Inferior parietal cortex (tissue), 1 donor: ENCODE results near the gene PSD2.

Source experiments
- DNase-seq: peaks from one replicate; pipeline ENCODE4 v3.0.0-alpha.2; 2016; ENCODE audit errors: extremely low spot score

The PSD2 gene

DNA sequence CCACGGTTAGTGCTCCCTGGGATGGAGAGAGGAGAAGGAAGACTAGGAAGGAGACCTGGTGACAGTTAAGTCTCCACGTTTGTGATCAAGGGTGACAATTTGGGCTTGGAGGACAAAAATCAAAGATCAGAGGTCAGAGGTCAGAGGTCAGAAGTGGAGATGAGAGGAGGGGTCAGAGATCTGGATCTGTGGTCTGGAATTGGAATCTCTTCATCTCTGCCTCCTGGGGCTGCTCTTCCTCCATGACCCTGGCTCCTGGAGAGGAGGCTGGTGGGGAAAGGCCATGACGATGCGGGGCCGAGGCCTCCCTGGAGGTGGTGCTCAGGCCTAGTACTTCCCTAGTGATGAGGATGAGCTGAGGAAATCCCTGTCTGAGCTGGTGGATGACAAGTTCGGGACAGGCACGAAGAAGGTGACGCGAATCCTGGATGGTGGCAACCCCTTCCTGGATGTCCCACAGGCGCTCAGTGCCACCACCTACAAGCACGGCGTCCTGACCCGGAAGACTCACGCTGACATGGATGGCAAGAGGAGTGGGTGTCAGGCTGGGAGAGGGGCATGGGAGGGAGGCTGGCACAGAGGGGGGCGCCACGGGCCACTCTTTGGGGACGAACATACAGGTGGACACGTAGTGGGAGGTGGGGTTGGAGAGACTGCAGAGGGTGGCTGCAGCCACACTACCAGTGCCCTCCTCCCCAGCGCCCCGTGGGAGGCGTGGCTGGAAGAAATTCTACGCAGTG lies 41.0 kb downstream of the PSD2 start:
- no peak for DNase-seq

DNA sequence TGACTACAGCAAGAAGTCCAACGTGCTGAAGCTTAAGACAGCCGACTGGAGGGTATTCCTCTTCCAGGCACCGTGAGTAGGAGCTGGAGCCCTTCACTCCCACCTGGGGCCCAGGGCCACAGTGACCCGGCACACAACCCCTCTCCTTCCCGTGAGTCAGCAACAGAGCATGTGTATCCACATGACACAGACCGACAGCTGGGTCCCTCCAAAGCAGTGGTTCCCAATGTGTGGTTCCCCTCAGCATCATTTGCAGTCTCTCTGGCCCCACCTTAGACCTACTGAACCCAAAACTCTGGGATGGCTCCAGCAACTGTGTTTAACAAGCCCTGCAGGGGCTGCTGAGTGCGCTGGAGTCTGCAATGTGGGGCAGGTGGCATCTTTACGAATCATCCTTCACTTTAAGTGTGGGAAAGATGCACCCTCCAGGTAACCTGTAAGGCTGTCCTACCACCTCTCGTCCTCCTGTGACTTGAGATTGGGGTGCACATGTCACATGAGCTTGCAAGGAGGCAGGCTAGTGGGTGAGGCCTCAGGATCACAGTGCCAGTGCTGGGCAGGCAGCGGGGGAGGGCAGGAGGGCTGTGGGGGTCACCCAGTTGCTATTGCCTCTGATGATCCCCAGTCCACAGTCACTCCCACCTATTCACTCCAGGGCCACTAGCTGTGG lies 42.2 kb downstream of the PSD2 start:
- no peak for DNase-seq

DNA sequence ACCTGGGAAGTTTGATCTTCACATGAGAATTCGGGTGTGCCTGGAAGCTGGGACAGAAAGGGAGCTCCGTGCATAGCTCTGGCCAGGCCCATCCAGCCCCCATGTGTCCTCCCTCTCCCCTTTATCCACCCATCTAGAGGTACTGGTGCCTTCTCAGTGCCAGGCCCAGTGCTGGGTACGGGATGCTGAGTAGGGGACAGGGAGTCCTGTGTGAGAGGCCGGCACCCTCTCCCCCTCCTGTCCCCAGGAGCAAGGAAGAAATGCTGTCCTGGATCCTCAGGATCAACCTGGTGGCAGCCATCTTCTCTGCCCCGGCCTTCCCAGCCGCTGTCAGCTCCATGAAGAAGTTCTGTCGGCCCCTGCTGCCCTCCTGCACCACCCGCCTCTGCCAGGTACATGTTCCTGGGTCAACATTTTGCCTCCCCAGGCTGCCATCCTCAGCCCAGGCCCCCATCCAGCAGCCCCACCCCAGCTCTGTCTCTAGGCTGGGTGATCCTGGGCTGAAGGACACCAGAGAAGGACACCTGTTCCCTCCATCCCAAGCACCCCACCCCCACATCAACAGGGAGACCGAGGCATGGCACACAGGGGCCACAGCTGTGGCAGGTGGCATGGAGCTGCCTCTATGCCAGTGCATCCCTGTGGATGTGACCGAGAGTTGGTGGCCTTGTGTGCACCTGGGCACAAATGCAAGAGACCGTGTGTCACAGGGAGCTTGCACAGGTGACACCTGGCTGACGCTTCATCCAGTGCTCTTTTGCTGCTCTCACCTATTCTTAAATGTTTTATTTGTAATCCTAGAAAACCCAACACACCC lies 43.0 kb downstream of the PSD2 start:
- DNase-seq: no peak

DNA sequence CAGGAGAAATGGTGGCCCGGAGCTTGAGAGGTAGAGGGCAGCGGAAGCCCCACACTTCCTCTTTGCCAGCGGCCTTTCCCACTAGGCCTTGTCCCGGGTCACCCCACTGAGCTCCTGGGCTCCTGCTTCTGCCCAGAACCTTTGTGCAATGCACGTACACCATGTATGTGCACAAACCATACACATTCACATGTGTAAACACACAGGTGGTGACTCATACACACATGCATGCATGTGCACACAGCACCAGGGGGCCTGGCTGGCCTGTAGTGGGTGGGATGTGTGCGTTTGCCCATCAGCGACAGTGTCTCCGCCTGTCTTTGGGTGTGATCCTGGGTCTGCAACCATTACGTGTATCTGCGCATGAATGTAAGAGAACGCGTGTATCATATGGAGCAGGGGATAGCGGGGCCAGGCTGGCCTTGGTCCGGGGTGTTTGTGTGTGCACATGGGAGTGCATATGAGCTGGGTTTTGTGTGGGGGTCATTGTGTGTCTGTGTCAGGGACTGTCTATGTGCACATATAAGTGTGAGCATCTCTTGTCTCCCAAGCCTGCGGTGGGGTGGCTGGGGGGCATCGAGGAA lies 43.7 kb downstream of the PSD2 start:
- no peak for DNase-seq

DNA sequence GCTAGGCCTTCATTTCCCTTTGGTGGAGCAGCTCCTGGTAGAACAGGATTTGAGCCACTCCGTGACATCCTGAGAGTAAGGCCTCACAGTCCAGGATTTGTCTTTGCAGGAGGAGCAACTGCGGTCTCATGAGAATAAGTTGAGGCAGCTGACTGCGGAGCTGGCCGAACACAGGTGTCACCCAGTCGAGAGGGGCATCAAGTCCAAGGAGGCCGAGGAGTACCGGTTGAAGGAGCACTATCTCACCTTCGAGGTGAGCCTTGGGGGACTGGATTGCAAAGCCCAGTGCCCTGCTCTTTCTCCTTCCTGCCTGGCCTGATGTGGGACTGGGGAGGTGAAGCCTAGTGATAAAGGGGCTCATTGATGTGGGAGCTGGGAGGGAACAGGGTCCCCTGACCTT lies 44.3 kb downstream of the PSD2 start:
- DNase-seq: no peak

DNA sequence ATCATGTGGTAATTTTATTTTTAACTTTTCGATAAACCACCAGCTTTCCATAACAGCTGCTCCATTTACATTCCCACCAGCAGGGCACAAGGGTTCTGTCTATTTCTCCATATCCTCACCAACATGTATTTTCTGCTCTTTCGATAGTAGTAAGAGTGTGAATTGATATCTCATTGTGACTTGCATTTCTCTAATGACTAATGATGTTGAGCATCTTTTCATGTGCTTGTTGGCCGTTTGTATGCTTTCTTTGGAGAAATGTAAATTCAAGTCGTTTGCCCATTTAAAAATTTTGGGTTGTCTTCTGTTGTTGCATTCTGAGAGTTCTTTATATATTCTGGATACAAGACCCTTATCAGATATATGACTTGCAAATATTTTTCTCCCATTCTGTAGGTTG lies 45.9 kb downstream of the PSD2 start:
- no peak for DNase-seq

DNA sequence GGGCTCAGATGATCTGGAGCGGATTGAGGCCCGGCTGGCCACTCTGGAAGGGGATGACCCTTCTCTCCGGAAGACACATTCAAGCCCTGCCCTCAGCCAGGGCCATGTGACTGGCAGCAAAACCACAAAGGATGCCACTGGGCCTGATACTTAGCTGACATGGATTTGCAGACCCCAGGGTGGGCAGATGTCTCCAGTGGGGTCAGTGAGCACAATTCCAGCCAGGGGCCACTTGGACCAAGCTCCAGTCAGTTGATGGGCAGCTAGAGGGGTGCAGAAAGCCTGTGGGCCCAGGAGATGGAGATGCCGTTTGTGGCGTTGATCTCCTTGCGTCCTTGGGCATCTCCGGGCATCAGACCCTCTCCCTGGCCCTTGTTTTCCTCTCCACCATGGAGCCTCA lies 46.7 kb downstream of the PSD2 start:
- DNase-seq: no peak

DNA sequence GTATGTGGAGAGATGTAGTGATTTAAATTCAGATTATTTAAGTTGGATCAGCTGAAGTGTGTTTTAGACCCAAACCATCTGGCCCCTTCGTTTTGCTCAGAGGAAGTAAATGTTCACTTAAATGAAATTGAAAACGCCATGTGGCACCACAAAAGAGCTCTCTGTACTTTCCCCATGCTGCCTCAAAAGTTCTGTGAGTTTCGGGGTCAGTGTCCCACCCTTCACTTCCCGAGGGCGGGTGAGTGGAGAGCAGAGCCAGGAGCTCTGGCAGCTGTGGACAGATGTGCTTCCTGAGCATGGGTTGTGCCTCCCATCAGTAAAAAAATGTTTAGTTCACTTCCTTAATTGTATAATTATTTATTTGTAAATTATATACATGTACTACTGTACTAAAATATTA lies 48.4 kb downstream of the PSD2 start:
- DNase-seq: no peak

DNA sequence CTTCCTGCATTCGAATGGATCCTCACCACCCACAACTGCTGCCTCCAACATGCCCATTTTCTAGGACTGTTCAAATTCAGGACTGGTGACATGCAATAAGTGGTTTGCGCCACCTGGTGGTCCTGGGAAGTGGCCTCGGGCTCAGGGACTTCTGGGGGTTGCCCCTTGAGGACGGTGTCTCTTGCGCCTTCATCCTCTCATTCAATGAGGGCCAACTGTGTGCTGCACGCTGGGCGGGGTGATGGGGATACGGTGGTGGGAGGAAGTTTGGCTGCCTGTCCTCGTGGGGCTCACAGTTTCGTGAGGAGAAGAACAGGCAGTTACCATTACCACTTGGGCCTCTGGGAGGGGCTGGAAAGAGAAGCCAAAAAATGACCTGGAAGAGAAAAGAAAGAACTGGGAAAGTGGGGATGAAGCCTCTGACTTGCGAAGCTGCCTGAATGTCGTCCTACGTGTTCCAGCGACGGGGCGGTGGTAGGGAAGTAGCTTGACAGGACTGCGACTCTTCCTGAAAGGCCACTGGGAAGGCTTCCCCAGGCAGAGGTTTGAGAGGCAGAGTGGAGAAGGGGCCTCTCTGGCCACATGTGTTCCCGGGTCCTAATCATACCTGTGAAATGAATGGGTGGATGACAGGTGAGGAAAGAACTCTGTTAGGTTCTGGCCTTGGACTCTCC lies 49.0 kb downstream of the PSD2 start:
- DNase-seq: peak; percentile 85

DNA sequence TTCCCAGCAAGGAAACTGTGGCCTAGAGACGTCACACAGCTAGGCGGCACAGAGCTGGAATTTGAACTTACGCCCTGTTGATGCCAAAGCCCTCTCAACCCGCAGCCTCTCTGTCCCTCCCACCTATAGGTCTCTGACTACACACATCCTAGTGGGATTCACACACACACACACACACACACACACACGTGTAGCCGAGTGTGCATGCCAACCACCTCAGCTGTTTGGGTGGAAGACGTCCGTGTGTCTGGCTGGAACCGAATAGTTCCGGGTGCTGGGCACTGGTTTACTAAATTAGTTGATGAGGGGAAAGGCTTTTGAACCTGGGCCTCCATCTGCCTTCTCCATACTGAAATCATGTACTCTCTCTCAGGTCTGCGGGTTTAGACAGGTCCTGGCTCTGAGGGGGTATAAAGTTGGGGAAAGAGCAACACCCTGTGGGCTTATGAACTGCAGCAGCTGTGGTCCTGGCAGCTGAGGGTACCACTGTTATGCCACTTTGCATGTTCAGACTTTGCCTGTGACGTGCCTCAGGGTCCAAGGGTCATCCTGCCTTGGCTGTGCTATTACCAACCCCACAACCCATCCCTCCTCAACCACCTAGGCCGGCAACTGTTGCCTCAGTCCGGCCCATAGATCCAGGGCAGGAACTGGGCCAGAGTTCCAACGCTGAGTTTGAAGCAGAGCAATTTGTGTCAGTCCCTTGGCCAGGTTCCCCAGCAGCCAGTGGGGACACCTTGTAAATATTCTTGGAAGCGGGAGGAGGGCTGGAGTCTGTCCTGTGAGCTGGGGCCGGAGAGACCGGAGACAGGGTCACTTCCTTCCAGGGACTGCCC lies 50.5 kb downstream of the PSD2 start:
- DNase-seq: no peak

DNA sequence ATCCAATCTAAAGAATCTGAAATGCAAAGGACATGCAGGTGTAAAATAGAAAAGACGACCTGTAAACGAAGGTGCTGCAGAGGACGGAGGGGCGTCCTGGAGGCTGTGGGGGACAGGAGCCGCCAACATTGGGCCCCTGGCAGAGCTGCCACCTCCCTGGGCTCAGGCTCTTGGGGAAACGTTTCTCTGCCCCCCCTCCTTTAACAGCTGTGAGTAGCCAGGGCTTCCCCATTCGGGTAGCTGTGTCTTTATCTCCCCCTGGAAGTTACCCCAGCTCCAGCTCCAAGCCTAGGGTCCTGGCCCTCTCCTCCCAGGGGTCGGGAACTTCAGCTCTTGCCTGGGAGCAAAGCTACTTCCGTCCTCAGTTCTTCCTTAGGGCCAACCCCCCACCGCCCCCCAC lies 51.5 kb downstream of the PSD2 start:
- no peak for DNase-seq

DNA sequence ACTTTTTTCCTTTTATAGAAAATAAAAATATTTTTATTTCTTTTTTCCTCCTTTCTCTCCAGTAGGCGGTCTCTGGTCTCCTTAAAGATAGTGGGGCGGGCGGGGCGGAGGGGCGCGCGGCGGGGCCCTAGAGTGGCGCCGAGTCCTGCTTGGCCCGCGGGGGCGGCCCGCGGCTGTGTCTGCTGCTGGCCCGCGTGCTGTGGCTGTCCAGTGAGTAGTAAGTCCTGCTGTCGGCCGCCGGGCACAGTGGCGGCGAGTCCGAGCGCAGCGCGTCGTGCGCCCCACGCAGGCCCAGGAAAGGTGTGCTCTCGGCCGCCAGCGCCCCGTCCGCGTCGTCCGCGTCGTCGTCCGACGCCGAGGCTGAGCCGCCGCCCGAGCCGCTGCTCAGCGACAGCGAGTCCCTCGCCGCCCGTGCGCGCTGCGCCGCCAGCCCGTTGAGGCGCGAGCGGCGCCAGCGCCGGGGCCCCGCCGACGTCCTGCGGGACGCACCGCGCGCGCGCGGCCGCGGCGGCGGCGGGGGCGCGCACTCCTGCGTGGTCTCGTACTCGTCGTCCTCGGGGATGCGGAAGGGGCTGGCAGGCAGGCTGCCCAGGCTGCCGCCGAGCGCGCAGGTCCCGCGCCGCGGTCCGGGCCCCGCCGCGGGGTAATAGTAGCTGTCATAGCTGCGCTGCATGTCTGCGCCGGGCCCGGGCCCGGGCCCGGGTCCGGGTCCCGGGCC lies 52.3 kb downstream of the PSD2 start:
- peak; percentile 36 for DNase-seq

DNA sequence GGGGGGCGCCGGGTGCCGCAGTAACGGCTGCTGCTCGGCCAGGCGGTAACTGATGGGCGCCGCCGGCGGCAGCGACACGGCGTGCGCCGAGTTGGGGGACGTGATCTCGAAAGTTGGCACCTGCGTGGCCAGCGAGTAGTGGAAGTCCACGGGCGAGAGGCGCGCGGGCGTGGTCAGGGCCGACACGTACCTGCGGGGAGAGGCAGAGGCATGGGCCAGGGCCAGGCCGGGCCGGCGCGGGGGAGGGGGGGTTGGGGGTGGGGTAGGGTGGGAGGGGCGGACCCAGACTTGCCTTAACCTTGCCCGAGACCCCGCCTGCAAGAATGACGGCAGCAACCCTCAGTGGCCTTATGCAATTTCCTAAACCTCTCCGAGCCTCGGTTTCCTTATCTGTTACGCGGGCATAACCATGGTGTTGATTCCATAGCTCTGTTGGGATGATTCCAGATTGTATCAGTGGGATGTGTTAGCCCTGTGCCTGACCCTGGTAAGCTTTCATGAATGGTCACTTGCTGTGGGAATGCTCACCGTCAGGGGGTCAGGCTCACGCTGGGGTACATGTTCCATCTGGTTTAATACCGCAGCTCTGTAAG lies 53.0 kb downstream of the PSD2 start:
- DNase-seq: no peak

DNA sequence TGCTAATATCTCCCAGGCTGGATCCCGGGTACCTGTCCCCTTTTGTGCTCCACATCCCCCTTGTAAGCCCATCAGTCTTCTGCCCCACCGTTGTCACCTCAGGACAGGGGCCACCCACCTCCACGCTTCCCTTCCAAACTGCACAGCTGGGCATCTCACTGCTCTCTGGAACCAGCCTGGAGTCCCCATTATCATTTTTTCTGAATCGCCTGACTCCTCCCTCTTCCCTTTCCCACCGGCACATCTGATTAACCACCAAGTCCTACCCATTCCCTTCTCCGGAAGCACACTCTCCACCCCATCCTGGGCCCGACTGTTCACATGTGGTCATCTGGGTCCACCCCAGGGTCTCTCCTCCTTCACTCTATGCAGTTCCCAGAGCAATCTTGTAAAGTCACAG lies 53.9 kb downstream of the PSD2 start:
- DNase-seq: no peak

DNA sequence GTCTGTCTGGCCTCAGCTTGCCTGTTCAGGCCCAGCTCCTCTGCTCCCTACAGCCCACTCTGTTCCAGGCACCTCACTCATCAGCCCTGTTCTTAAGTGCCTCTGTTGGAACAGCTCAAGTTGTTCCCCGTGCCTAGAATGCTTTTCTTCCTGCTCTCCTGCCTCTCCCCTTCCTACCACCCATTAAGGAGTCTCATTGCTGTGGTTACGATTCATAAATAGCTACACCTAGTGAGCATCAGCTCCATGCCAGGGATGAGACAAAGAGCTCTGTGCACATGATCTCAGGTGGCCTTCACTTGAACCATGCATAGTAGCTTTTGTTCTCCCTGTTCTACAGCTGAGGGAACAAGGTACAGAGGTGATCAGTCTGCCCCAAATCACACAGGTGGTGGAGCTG lies 54.3 kb downstream of the PSD2 start:
- no peak for DNase-seq

DNA sequence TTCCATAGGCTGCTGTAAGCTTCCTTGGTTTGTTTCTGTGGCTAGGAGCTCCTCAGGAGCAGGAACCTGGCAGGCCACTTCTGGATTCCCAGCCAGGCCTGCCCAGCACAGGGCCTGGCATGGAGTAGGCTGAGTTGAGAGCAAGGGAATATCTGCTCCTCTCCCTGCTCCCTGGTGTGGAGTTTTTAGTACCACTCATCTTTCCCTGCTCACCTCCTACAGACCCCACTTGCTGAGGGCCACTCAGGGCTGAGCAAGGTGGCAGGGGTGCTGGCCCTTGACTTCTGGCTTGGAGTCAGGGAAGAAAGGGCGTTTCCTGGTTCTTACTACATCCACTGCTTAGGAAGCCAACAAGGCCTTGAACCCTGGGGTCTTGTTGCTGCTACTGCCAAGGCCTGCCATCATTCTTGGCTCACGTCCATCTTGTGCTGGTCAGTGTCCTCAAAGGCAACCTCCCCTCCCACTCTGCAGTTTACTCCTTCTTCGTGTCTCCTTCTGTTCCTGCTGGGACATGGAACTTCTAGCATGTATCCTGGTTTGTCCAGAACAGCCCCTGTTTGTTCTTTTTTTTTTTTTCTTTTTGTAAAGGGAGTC lies 54.9 kb downstream of the PSD2 start:
- no peak for DNase-seq

DNA sequence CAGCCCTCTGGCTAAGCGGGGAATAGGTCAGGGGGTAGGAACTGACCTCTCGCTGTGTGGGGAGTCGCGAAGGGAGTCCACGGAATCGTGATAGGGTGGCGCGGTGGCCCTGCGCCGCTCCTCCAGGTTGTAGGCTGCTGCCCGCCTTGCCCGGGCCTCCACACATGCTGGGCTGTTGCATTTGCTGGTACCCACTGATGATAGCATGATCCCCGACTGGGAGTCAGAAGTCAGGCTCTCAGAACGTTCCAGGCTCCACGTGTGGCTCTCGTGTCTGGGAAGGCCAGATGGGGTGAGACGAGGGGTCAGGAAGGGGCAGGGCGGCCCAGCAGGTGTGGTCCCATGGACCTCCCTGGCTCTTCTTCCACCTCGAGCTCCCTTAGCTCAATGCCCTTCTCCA lies 56.0 kb downstream of the PSD2 start:
- DNase-seq: no peak

DNA sequence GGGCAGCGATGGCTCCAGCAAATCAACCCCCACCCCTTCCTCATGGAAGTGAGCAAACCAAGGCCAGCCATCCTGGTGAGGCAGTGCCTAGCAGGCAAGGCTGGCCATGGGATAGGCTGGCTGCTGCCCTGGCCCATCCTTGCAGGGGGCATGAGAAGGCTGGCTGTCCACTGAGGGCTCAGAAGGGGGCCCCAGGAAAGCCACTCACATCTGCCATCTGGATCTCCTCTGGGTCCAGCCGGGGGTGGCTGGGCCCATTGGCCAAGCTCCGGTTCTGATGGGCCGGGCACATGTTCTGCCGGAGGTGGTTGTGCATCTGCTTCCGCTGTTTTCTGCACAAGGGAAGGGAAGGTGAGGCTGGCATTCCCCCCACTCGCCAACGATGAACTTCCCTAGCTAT lies 57.1 kb downstream of the PSD2 start:
- DNase-seq: no peak

DNA sequence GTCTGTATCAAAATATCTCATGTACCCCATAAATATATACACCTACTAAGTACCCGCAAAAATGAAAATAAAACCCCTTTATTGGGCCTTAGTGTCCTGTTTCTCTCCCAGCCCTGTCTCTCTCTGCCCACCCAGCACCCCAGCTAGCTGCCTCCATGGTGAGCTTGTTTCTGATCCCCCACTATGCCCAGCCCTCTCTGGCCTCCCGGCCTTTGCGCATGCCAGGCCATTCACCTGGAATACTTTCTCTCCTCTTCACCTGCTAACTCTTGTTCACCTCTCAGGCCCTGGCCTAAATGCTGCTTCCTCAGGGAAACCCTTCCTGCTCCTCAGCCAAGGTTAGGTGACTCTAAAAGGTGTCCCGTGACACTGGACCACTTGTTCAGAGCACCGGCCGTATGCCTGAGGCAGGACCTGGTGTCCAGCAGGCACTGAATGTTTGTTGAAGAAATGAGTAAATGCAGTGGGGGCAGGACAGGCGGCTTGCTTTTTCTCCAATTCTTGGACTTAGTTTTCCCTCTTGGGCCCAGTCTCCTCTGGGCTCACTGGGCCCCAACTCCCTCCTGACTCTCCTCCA lies 58.5 kb downstream of the PSD2 start:
- no peak for DNase-seq
